Fibroblast of skin of left biceps (primary cell): ENCODE data around the gene TMEM238.

Experiments
- DNase-seq, 2 experiments: peaks; one replicate each; pipeline ENCODE4 v3.0.0-alpha.2; 2013; ENCODE audit warnings: low read depth in 2 of 2

The TMEM238 gene

DNA sequence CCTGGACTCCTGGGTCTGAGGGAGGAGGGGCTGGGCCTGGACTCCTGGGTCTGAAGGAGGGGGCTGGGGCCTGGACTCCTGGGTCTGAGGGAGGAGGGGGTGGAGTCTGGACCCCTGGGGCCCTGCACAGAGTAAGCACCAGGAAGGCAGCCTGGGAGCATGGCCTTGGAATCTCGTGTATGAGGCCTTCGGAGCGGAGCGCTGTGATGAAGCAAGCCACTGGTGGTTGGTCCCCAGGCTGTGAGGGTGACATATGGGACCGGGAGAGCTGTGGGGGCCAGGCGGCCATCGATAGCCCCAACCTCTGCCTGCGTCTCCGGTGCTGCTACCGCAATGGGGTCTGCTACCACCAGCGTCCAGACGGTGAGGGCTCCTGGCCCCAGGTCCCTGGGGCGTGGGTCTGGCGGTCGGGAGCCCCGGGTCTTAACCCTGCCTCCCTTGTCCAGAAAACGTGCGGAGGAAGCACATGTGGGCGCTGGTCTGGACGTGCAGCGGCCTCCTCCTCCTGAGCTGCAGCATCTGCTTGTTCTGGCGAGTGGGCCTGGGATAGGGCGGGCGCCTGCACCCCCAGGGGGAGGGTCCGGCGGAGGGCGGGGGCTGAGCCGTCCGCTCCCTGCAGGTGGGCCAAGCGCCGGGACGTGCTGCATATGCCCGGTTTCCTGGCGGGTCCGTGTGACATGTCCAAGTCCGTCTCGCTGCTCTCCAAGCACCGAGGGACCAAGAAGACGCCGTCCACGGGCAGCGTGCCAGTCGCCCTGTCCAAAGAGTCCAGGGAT lies 6.5 kb downstream of the TMEM238 start:
- DNase-seq: no peak

DNA sequence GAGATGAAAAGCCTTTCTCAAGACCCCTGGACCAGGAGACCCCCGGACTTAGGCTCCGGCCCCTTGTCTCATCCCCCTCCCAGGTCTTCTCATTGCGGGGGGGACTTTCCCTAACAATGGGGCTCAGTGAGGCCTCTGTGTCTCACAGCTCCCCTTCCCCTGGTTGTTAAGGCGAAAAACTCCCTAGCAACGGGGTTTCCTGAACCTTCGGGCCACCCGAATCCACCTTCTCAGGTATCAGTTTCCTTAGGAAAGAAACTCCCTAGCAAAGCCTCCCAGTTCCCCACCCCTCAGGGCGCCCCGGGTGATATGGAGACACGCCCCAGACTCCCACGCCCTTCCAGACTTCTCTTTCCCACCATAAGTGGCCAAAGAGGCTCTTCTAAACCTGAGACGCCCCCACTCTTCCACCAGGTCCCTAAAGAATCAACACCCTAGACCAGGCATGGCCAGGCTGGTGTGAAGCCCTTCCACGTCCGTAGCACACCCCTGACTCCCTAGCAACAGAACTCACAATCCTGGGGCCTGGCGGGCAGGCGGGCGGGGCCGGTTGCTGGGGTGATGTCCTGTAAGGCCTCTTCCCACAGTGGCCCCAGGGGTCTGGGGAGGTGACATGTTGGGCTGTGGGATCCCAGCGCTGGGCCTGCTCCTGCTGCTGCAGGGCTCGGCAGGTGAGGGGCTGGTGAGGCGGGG lies 7.7 kb downstream of the TMEM238 start, which contains the start of gene TMEM190:
TMEM190 (plus strand) TSS at position 586 of the 693 bp plus-strand sequence; CDS start at position 614, 28 bp downstream.
- no peak for DNase-seq

DNA sequence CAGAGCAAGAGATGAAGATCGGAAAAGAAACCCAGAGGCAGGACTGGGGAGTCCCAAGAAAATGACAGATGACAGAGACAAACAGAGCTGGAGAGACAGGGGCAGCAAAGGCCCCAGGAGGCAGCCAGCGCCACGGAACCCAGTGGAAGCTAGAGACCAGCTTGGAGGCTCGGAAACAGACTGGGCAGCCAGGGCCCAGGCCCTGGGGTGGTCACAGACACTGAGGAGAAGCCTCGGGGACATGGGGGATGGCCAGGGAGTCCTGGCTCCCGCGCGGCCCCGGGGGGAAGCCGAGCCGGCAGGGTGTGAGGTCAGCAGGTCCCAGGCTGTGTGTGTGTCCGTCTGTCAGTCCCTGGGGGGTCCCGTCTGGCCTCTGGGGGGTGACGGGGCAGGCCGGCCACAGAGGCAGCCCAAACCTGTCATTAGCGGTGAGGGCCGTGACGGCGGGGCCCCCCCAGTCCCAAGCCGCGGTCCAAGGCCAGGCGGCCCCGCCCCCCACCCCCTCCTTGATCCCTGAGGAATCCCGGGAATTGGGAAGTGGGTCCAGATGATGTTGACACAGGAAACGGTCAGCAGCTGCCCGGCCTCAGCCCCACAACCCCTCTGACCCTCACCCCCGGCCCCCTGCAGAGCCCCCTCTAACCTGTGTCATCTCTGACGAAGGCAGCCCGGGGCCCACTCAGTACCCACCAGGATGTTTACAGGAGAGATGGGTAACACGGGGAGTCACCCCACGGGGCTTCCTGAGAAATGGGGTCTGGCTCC lies 9.9 kb downstream of the TMEM238 start:
- DNase-seq: no peak

DNA sequence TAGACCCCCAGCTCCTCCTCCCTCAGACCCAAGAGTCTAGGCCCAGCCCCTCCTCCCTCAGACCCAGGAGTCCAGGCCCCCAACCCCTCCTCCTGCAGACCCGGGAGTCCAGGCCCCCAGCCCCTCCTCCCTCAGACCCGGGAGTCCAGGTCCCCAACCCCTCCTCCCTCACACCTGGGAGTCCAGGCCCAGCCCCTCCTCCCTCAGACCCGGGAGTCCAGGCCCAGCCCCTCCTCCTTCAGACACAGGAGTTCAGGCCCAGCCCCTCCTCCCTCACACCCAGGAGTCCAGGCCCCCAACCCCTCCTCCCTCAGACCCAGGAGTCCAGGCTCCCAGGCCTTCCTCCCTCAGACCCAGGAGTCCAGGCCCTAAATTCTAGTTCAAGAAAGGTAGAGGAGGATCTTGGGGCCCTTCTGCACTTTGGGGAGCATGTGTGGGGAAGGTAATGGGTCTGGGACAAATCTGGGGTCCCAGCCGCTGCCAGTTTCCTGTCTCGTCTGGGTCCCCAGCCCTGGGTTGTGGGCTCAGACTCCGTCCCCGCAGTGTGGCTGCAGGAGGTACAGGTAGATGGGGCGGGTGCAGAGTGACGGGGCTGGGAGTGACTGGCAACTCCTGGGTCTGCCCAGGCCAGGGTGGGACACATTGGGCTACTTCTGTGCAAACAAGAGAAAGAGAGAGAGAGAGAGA lies 10.6 kb downstream of the TMEM238 start:
- DNase-seq: no peak

DNA sequence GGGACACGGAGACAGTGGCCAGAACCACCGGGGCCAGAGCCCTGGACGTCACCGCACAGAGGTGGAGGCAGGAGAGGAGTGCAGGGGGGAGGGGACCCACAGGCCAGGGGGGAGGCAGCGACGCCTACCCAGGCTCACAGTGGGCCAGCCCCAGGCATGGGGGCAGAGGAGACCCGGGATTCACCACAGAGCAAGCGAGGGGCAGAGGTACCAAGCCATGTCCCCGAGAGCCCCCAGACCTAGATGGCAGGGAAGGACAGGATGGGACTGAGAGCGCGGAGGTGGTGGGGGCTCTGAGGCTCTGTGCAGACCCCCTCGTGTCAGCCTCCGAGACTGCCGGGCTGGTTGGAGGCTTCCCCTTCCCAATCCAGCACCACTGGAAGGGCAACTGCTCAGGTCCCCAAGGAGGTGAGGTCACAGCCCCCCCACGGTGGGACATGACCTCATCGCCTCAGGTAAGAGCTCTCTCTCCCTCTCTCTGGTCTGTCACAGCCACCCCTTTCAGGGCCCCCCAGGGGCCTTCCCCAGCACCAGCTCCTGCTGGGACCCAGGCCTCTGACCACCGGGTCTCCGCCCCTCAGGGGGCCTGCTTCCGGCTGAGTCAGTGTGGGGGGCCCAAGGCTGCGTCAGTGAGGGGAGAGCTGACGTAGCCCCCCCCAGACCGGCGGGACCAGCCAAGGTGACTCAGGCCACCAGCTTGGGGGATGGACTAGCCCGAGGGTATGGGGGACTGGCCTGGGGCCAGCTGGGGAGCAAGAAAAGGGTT lies 11.6 kb downstream of the TMEM238 start:
- peak in 1 of 2 experiments; percentile 24 for DNase-seq

DNA sequence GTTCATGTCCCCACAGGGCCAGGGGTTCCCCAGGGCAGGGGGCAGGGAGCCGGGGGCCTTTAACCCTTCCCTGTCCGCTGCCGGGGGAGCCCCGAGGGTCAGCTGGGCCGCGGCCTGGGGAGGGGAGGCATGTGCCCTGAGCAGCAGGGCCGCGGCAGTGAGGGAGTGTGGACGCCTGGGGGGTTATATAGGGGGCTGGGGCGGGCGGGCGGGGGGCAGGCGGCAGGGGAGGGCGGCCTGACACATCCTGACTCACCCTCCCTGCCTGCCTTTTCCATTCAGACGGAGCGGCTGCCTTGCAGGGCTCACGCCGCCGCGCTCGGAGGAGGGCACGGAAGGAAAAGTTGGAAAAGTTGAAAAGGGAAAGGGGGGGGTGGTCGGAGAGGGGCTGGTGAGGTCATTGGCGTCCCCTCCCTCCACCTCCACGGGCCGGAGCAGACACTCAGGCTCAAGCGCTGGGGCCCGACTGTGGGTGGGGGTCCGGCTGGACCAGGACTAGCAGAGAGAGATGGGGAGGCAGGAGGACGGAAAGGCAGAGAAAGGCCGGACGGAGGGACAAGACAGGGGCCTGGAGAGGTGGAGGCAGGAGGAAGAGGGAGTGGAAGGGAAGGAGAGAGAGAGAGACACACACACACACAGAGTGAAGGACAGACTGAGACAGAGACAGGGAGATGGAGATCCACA lies 13.6 kb downstream of the TMEM238 start, which contains the start of gene IL11:
IL11 (minus strand) TSS at position 159 of the 684 bp plus-strand sequence; CDS start at position 6, 153 bp downstream.
- peak in 1 of 2 experiments; percentile 14 for DNase-seq

DNA sequence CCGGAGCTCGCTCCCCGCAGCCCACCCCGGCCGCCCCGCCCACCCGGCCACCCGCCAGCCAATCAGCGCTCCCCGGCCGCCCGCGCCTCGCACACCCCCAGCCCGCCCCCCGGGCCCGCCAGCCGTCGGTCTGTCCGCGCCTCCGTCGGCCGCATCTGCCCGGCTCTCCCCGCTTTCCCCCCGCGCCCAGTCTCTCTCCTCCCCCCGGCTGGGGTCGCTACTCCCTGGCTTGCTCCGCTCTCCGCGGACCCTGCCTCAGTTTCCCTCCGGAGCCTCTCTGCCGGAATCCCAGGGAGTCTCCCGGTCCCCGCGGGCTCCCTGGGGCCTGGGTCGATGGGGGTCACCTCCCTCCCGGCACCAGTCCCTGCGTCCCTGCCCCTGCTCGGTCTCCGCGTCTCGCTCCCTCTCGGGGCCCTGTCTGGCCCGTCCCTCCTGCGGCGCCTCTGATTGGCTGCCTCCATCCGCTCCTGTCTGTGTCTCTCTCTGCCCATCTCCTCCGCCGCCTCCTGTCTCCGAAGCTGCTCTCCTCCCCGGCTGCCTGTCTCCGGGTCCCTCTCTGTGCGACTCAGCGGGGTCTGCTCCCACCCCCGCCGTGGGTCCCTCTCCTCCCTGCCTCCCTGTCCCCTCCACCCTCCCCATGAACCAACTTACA lies 14.3 kb downstream of the TMEM238 start:
- peak; percentile 31 to 42 for DNase-seq

DNA sequence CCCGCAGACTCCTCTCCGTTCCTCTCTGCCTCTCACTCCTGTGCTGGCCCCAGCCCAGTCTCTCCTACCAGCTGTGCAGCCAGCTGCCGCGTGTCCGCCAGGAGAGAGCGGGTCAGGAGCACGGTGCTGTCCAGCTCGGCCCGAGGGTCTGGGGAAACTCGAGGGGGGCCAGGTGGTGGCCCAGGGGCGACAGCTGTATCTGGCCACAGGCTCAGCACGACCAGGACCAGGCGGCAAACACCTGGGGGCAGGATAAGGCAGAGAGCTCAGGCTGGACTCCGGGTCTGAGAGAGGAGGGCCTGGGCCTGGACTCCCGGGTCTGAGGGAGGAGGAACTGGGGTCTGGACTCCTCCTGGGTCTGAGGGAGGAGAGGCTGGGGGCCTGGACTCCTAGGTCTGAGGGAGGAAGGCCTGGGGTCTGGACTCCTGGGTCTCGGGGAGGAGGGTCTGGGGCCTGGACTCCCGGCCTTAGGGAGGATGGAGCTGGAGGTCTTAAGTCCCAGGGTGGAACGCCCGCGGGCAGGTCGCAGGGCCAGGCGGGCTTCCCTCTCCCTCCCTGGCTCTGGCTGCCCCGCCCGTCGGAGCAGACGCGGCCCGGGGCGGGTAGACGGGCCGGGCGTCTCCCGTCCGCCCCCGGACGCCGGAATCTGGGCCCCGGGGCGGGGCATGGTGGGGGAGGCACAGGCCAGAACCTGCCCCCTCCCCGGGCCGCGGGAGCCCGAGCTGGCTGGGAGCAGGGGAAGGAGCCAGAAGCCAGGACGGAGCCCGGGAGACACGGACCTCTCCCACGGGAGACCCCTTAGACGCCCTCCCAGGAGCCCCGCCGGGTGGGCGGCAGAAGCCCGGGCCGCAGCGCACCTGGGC lies 15.2 kb downstream of the TMEM238 start:
- peak in 1 of 2 experiments; percentile 31 for DNase-seq

DNA sequence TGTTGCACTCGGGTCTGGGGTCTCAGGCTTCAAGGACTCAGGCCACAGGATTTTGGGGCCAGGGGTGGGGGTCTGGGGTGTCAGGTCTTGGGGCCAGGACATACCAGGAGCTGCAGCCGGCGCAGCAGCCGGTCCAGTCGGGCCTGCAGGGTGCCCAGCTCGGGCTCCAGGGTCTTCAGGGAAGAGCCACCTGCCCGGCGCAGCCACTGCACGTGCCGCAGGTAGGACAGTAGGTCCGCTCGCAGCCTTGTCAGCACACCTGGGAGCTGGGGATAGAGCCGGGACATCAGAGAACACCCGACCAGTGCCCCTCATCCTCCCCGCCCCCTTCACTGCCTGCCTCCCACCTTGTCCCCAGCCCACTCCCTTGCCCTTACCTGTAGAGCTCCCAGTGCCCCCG lies 16.0 kb downstream of the TMEM238 start:
- DNase-seq: no peak

DNA sequence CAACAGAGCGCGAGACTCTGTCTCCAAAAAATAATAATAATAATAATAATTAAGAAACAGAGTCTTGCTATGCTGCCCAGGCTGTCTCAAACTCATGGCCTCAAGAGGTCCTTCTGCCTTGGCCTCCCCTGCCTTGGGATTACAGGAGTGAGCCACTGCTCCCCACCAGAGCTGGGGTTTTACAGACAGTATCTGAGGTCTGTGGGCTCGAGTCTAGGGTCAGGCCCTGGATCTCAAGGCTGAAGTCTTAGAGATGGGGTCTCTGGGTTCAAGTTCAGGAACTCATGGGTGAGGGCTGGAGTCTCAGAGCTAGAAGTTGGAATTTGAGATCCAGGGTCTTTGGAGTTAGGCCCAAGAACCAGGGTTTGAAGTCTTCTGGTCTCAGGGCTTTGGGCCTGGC lies 17.3 kb downstream of the TMEM238 start:
- no peak for DNase-seq

DNA sequence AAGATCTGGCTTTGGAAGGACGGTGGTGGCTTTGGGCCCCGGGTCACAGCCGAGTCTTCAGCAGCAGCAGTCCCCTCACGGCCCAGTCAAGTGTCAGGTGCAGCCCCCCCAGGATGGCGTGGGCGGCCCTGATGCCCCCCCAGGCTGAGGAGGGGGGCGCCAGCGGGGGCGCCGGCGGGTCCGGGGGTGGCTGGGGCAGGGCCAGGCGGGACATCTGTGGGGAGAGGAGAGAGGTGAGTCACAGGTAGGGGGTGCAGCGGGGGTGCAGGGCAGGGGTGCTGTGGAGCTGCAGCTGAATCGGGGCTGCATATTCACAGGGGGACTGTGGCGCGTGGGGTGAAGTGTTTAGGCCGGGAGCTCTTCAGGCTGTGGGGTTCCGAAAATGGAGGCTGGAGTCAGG lies 18.1 kb downstream of the TMEM238 start:
- DNase-seq: no peak

DNA sequence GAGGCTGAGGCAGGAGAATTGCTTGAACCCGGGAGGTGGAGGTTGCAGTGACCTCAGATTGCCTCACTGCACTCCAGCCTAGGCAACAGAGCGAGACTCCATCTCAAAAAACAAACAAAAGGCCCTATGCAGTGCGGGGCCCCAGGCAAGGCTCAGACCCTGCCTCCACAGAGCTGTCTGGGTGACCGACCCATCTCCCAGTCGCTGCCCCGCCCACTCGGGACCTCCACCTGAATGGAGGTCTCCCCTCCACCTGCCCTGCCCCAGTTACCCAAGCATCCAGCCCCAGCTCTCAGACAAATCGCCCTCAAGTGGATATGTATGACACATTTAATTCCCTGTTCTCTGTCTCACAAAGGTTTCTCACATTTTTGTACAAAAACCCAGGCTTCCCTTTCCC lies 18.8 kb downstream of the TMEM238 start:
- no peak for DNase-seq

DNA sequence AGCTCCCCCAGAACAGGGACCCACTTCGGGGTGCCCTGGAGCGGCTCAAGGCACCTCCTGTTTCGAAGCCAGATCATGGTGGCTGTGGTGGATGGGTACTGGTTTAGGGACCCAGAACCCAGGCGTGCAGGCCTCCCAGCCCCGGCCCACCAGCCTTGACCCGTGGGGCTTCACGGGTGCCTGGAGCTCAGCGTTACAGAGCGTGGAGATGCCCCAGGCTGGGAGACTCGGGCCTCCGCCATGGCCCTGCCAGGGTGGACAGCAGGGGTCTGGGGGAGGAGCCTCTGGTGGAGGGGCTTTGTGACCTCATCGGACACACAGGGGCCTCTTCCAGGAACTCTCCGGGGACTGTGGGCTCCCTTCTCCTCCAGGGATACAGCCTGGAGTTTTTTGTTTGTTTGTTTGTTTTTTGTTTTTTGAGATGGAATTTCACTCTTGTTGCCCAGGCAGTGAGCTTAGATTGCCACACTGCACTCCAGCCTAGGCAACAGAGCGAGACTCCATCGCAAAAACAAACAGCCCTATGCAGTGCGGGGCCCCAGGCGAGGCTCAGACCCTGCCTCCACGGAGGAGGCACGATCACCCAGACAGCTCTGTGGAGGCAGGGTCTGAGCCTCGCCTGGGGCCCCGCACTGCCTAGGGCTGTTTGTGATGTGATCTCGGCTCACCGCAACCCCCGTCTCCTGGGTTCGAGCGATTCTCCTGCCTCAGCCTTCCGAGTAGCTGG lies 20.9 kb downstream of the TMEM238 start, which contains the start of gene GARIN5B:
GARIN5B (minus strand) TSS at position 271 of the 727 bp plus-strand sequence; CDS start at position 77, 194 bp downstream.
- no peak for DNase-seq

DNA sequence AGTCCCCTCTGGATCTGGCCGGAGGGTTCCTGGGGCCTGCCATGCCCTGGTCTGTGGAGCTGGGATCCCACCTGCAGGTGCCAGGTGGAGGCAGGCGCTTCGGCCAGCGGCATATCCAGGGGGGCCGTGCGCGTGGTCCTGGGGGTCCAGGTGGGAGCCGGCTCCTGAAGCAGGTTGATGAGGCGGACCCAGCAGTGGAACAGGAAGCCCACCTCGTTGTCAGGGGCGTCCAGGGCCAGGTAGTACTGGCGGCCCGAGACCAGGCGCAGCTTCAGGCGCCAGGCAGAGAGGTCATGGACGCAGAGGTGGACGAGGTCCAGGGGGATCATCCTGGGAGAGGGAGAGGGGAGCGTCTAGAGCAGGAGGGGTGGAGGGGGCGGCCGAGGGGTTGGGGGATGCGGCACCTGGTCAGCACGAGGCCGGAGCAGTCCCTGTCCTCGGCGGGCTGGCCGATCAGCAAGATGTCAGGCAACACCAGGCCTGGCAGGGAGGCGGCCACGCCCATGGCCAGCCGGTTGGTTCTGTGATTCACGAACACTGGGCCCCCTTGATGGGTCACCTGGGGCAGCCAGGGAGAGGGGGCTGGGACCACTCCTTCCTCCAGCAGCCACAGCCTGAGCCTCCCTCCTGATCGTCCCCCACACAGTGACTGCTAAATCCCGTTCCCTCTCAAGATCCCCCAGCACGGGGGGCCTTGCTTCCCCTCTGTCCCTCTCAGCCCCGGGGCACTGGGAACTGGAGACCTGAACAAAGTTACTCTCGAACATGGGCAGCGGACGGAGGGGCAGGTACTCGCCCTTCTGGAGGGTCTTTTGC lies 21.7 kb downstream of the TMEM238 start:
- DNase-seq: no peak

DNA sequence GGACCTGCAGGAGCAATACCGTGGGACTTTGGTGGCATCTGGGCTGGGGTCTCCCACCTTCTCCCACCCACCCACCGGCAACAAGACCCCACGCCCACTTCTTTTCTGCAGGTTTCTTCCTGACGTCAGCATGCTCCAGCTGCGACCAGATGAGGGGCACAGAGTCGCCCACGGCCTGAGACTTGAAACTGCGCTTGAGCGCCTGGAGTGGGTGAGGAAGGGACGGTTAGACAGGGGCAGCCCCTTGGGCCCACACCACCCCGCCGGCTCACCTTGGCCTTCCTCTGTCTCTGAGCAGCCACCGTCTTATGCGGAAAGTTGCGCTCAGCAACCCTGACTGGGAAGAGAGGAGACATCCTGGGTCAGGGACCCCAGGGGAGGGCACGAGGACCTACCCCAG lies 23.2 kb downstream of the TMEM238 start:
- DNase-seq: no peak

DNA sequence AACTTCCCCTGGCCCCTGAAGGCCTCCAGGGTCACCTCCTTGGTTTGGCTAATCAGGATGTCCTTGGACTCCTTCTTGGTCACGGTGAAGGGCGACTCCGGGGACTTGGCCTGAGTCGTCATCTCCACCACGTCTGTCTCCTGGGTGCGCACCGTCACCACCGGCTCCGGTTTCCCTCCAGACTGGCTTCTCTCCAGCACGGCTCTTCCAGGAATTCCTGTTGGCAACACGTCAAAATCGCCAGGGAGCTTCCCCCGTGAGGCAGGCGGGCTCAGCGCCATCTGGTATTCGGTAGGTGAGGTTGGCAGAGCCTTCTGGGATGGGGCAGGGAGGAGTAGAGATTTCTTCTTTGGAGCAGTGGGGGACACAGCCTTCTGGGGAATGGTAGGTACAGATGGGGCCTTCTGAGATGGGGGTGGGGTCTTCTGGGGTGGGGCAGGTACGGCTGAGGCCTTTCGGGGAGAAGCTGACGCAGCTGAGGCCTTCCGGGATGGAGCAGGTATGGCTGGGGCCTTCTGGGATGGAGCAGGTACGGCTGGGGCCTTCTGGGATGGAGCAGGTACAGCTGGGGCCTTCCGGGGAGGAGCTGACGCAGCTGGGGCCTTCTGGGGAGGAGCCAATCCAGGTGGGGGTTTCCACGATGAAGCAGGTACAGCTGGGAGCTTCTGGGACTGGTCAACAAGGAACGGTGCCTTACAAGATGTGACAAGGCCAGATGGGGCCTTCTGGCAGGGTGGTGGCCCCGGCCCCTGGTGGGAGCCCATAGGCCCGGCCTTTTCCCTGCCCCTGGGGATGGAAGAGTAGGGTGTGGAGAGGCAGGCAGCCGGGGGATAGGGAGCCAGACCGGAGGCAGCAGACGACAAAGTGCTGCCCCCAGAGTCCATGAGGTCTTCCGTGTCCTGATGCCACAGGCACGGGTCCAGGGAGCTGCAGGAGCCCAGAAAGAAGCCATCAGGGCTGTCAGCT lies 24.9 kb downstream of the TMEM238 start:
- no peak for DNase-seq
